NCI-H2227 (cell line): ENCODE data around the gene MYL12A.
A peak's percentile ranks its signal among the peaks of the same experiment; 100 is the strongest.

Source experiments
- DNase-seq: peaks from one replicate; lab custom pipeline; 2025; ENCODE audit not compliant: unreplicated experiment; lab: John Stamatoyannopoulos, UW

The MYL12A gene

DNA sequence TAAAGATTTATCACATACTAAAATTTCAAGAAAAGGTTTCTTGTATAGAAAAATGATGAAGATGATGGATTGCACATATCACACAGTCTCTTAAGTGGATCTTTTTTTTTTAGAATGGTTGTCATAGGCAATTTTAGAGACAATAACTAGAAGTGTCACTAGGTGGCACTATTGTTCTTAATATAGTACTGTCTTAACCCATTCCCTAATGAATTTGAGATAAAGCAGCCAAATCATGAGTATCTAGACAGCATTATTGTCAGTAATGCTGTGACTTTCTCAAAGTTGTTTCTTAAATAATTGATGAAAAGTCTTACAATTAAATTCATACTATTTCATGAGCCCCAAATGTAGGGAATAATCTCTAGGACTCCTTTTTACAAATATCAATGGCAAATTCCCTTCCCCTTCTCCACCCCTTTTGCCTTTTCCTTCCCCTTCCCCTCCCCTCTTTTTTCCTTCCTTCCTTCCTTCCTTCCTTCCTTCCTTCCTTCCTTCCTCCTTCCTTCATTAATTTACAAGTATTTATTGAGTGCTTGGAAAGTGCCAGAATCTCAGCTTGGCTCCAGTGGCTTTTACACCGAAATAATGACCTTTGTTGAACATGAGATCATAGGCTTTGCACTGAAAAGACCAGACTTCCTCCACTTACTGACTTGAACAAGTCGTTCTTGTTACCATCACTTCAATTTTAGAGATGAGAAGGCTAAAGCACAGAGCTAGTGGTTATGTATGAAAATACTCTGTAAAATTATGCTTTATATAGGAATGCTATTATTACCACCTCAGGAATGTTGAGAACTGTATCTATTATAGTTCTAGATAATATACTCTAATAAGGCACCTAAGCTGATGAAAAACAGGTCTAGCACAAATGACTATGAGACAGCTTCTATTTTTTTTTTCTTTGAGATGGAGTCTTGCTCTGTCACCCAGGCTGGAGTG lies 34.1 kb downstream of the MYL12A start:
- DNase-seq, result peak; percentile 87

DNA sequence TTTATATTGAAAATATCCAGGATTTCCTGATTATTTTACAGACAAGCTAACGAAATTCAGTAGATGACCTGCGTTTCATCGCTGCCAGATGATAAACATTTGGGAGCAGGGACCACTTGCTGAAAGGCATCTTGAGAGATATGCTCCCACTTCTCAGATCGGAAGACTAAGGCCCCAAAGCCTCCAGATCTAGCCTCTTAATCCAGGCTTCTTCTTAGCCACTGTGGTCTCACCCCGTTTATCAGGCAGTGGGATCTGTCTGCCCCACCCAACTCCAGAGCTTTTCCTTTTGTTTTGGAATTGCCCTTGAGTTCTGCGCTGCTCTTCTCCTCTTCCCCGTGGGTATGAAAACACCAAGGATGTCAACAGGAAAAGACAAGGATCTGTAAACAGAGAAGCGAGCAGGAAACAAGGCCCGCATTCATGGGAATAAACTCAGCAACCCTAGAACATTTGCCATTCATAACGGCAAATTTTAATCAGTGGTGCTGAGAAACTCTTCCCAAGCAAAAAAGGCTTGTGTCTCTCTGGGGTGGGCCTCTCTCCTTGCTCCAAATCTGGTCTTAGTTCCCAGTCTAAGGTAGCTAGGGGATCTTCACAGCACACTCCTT lies 35.8 kb downstream of the MYL12A start:
- no peak for DNase-seq

DNA sequence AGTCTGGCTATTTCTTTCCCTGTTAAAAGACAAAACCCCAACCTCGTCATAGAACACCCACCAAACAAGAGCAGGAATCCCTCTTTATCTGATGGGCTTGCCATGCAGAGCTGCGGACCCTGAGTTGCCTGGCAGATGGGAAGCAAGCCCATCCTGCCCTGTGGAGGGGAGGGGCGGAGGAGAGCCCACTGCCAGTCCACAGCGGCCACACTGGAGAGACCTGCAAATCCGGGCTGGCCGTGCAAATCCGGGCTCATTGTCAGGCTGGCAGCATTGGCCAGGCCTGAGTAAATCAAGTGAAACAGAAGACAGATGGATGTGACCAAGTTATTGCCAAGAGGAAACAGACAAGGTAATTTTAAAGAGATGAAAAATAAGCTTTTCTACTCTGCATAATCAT lies 36.3 kb downstream of the MYL12A start:
- DNase-seq, result no peak

DNA sequence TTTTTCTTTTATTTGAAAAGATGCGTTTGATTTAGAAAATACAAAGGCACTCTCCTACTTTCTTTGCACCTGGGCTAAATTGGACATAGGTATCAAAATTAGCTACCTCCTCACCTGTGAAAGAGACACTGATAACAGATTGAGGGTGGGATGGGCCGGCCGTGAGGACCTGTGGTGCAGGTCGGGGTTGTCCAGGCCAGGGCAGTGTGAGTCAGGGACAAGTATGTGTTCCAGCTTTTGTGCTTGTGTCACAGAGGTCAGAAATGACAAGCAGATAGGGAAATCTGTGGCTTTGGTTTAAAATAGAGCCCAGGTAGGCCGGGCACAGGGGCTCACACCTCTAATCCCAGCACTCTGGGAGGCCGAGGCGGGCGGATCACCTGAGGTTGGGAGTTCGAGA lies 36.9 kb downstream of the MYL12A start:
- no peak for DNase-seq

DNA sequence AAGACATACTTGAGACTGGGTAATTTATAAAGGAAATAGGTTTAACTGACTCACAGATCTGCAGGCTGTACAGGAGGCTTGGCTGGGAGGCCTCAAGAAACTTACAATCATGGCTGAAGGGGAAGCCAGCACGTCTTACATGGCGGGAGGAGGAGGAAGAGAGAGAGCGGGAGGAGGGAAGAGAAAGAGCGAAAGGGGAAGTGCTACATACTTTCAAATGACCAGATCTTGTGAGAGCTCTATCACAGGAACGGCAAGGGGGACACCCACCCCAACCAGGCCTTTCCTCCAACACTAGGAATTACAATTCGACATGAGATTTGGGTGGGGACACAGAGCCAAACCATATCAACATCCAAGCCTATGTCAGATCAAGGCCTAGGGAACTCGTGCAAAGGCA lies 38.6 kb downstream of the MYL12A start:
- DNase-seq, result no peak

DNA sequence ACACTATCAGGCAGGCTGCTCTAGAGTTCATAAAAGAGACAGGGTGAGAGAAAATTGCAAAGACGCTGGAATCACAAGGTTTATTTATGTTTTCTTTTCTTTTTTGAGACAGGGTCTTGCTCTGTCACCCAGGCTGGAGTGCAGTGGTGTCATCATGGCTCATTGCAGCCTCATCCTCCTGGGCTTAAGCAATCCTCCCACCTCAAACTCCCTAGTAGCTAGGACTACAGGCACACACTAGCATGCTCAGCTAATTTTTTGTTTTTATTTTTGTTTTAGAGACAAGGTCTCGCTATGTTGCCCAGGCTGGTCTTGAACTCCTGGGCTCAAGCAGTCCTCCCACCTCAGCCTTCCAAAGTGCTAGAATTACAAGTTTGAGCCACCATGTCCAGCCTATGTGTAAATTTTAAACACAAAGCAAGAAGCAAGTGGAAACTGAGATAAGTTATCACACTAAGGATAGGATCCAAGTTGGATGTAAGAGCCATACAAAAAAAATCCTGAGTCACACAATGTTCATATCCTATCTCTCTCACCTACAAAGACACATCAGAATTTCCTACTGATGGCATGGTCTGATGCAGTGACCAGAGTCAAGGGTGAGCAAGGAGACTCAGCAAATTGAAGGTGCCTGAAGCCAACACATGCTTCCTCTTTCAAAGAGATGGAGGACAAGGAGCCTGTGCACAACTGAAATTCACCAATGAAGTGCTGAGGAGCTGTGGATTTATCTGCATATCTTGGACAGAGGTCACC lies 45.8 kb downstream of the MYL12A start:
- DNase-seq, result no peak

DNA sequence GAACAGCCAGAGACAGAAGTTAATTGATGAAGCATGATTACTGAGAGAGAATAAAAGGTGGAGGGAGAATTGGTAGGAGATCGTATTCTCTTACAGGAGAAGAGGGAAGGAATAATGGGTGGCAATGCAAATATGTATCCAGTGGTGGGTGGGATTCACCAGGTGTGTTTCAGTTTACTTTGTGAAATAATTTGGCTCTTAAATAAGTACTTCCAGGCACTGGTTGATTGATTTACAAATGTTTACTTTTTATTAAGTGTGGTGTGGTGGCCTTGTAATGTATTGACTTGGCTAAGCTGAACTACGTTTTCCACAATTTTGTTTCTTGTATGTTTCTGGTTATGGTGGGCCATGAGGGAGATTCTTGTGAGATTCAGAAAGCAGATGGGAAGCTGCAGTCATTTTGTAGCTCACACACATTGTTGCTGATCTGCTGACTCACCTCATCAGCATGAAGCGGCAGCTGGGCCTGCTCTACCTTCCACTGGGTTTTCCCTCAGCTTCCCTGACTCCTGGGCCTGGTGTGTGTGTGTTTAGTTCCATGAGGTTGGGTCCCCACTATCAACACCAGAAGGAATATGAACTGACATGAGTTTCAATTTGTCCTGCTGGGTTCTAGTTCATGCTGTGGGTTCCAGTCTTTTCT lies 47.0 kb downstream of the MYL12A start:
- no peak for DNase-seq

DNA sequence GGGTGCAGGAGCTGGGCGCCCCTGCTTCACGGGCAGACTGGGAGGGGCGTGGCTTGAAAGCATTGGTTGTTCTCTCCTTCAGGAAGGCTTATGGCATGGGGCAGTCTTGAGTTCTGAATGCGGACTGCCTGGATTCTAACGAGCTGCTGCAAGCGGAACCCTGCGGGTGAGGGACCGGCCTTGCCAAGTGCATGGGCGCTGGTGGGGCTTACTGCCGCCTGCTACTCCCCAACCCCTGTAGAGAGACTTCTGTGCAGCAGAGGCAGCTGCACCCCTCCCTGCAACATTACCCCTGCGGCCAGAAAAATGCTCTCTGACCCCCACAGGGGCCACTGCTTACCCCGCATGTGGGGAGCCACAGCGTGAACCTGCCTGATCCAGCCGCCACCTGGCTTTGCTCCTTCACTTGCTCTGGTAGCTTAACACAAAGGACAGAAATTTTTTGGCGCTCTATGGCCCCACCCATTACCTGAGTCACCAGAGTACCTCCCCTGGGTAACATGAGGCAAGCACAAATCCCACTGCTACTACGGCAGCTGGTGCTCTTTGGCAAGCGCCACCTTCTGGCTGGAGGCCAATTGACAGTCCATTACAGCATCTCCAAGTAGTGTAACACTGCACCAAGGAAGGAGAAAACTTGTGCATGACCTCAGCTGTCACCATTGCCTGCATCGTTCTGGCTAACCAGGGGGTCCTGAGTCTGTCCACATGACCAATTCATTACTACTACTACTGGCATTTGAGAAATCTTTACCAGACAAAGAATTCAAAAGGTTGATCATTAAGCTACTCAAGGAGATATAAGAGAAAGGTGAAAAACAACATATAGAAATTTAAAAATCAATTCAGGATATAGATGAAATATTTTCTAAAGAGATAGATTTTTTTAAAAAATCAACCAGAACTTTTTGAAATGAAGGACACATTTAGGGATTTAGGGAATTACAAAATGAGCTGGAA lies 49.7 kb downstream of the MYL12A start:
- DNase-seq, result peak; percentile 91

DNA sequence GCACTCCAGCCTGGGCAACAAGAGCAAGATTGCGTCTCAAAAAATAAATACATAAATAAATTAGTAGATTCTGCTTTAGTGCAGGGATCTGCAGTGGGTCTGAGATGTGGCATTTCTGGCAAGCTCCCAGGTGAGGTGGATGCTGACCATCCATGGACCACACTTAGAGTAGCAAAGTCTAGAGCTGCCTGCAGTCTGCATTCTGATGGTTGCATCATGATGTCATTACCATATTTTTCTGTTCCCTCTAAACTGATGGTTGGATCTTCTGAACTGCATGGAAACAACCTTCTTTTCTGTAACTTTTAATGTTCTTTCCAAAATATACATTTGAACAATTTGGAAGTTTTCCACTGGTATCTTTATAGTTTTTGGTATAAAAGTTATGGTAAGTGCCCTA lies 57.2 kb downstream of the MYL12A start:
- no peak for DNase-seq

DNA sequence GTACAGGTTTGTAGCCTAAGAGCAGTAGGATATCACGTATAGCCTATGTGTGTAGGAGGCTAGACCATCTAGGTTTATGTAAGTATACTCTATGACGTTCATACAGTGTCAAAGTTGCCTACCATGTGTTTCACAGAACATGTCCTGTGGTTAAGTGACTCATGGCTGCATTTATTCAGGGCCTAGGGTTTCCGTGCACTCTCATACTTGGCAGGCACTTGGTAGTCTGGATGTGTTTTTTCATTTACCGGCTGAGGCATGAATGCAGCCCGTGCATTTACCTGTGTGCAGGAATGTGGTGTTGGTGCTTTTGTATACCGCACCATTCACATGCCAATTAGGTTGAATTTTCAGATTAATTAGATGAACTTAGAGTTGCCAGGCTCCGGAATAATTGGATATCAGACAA lies 57.8 kb downstream of the MYL12A start:
- DNase-seq, result no peak
